Transverse colon (tissue), 4 donors: ENCODE data around the gene PDK2. TPM values are rescaled to one million over a fixed set of nuclear protein-coding genes. Genes with fewer than 3 reads are reported as not detected.

Experiments used
- DNase-seq: peaks from one replicate; pipeline ENCODE4 v3.0.0-alpha.2; 2019
- H3K27ac ChIP-seq, 4 donors: fragments of 200-600 bp; sonication (generic); 2 replicates each; pipeline ENCODE4 v1.5.1; 2016 to 2018; ENCODE audit warnings: inconsistent platforms in 4 of 4
- H3K27me3 ChIP-seq: fragments of 200-600 bp; sonication (generic); 2 replicates; pipeline ENCODE4 v1.5.1; 2017; ENCODE audit warnings: inconsistent platforms
- H3K36me3 ChIP-seq, 4 donors: fragments of 200-600 bp; sonication (generic); 2 replicates each; pipeline ENCODE4 v1.5.1; 2017 to 2019; ENCODE audit warnings: inconsistent platforms in 4 of 4
- H3K4me1 ChIP-seq, 4 donors: fragments of 200-600 bp; sonication (generic); 2 replicates each; pipeline ENCODE4 v1.5.1; 2017 to 2020; ENCODE audit warnings: inconsistent platforms in 4 of 4
- H3K4me3 ChIP-seq, 4 donors: fragments of 200-600 bp; sonication (generic); 1 replicate in 1 of 4; 2 replicates in 3 of 4; pipeline versions ENCODE4 v1.5.1 to v1.6.1; 2017 to 2019; ENCODE audit warnings: inconsistent platforms in 4 of 4
- H3K9me3 ChIP-seq, 2 donors: fragments of 200-600 bp; sonication (generic); 2 replicates each; pipeline ENCODE4 v1.5.1; 2017 to 2019; ENCODE audit warnings: inconsistent platforms in 2 of 2
- EP300 ChIP-seq: sonication (generic); formaldehyde crosslinking; IDR thresholded peaks from one replicate; pipeline ENCODE4 v1.6.1; 2017; ENCODE audit warnings: antibody characterized with exemption, low read depth
- POLR2A ChIP-seq: fragments of 450-650 bp; IDR thresholded peaks from one replicate; pipeline ENCODE4 v1.6.1; 2016; ENCODE audit warnings: antibody characterized with exemption, mild to moderate bottlenecking, moderate library complexity
- POLR2AphosphoS5 ChIP-seq, 3 donors: sonication (generic); formaldehyde crosslinking; IDR thresholded peaks; one replicate each; pipeline ENCODE4 v1.6.1; 2016; ENCODE audit warnings: antibody characterized with exemption in 3 of 3
- WGBS, 2 donors: methylation state at CpG; one replicate each; pipeline ENCODE4 v1.1.5; 2018; ENCODE audit warnings: low coverage in 1 of 2; 5-methylcytosine and 5-hydroxymethylcytosine counted together
- in situ Hi-C, 4 donors: fragments of 200-750 bp; cut with MboI; loops; one replicate each; pipeline versions ENCODE4 v1.15.0 to v1.15.1; 2017; ENCODE audit warnings: low sequenced_read_pairs in 3 of 4, low pct_ligation_motif_present in 1 of 4, low pct_unique_long_range_greater_than_20kb in 1 of 4
- intact Hi-C: fragments of 100-400 bp; cut with DNase I; formaldehyde crosslinking; loops from one replicate; pipeline ENCODE4 v1.15.1; 2023; ENCODE audit warnings: low total_unique reads
- total RNA-seq, 4 donors: library from RNA; depleted of rRNA; stranded (reverse); fragments of >200 nt; gene quantifications; one replicate each; pipeline ENCODE4 v1.1.0, GENCODE V29; 2016
- TF ChIP-seq, protein P1 (sequence below), 5 experiments: fragments of 200-600 bp in 3 of 5; fragments of 450-650 bp in 2 of 5; sonication (generic) in 3 of 5; IDR thresholded peaks; 1 replicate in 2 of 5; 2 replicates in 3 of 5; pipeline ENCODE4 v1.5.1; 2016 to 2017; ENCODE audit warnings: antibody characterized with exemption in 5 of 5, inconsistent platforms in 3 of 5, mild to moderate bottlenecking in 2 of 5, moderate library complexity in 1 of 5

Gene PDK2
- total RNA-seq, 4 donors from 2014 or later: 84.6 to 292 (median 136) TPM

DNA sequence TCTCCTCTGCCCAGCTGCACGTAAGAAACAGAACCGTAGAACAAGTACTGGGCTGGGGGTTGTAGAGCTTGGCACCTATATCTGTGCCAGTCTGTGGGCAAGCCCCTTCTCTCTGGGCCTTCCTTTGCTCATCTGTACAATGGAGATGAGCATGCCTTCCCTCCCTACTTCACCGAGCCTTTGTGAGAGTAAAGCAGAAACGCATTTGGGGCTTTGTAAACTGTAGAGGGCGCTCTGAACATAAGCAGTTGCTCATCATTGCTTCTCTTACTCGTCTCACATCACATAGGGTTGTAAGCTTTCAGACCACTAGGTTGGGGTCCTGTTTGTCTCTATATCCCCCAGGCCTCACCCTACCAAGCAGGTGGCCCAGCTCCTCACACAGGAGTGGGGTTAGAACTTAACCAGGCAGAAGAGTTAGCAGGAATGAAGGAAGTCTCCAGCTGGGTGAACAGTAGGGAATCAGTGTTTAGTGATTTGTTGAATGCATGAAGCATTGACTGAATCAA is 19.8 kb downstream of the PDK2 start:
- intact Hi-C loops: no loop called here

DNA sequence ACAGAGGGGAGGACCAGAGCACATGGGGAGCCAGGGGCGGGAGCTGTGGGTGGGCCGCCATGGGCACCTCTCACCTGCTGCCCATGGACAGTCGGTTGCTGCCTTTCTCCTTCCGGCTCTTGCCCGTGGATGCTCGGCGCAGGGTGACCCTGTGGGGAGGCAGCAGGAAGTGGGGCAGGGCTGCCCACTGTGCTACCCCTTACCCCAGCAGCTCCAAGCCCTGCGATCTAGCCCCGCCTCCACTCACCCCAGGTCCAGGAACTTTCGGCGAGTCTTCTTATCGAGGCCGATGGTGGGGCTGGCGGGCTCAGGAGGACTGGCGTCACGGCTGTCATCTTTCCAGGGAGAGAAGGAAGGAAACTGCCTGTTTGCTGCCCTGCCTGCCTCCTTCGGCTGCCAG is 20.6 kb downstream of the PDK2 start:
- Histone ChIP-seq H3K36me3 (no peaks in the 10 kb centered on the region), H3K27me3 (peaks cover 18% of the 10 kb centered on the region), H3K9me3 (no peaks in the 10 kb centered on the region), H3K4me3 (no peak overlapping the region), H3K27ac (no peak overlapping the region), H3K4me1 (peaks cover 16 to 44% (median 34%) of the 10 kb centered on the region in 4 donors)
- no peak for DNase-seq
- in situ Hi-C loops (no loop called here), intact Hi-C loops (no loop called here)
- TF ChIP-seq POLR2AphosphoS5 (IDR thresholded peaks at IDR 0.05): no peak
- TF ChIP-seq POLR2A: no peak
- TF ChIP-seq, protein P1, sequence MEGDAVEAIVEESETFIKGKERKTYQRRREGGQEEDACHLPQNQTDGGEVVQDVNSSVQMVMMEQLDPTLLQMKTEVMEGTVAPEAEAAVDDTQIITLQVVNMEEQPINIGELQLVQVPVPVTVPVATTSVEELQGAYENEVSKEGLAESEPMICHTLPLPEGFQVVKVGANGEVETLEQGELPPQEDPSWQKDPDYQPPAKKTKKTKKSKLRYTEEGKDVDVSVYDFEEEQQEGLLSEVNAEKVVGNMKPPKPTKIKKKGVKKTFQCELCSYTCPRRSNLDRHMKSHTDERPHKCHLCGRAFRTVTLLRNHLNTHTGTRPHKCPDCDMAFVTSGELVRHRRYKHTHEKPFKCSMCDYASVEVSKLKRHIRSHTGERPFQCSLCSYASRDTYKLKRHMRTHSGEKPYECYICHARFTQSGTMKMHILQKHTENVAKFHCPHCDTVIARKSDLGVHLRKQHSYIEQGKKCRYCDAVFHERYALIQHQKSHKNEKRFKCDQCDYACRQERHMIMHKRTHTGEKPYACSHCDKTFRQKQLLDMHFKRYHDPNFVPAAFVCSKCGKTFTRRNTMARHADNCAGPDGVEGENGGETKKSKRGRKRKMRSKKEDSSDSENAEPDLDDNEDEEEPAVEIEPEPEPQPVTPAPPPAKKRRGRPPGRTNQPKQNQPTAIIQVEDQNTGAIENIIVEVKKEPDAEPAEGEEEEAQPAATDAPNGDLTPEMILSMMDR (IDR thresholded peaks at IDR 0.05): no peak
- no peak for TF ChIP-seq EP300
- 69% methylated on average over 17 of the region's 17 CpGs; no CpG with 5 or more reads in 1 of the 2 donors for WGBS, 2 donors

More for the DNA sequence above, 19.8 kb downstream of the PDK2 start:
- H3K4me1 ChIP-seq: peaks cover 16 to 48% (median 34%) of the 10 kb centered on the region in 4 donors
- in situ Hi-C loops: no loop called here
- no peaks in the 10 kb centered on the region for H3K9me3 ChIP-seq
- 12% methylated on average over 6 of the region's 6 CpGs; no CpG with 5 or more reads in 1 of the 2 donors for WGBS, 2 donors
- no peak overlapping the region for H3K27ac ChIP-seq
- no peak for TF ChIP-seq POLR2A
- peak in 1 of 3 donors; percentile 8 for TF ChIP-seq POLR2AphosphoS5 (IDR thresholded peaks at IDR 0.05)
- no peak for TF ChIP-seq EP300
- TF ChIP-seq, protein P1 (IDR thresholded peaks at IDR 0.05): peak; percentile 36 to 61 (median 50)
- DNase-seq: peak; percentile 49
- H3K4me3 ChIP-seq: no peak overlapping the region
- H3K27me3 ChIP-seq: peaks cover 18% of the 10 kb centered on the region
- H3K36me3 ChIP-seq: no peaks in the 10 kb centered on the region

DNA sequence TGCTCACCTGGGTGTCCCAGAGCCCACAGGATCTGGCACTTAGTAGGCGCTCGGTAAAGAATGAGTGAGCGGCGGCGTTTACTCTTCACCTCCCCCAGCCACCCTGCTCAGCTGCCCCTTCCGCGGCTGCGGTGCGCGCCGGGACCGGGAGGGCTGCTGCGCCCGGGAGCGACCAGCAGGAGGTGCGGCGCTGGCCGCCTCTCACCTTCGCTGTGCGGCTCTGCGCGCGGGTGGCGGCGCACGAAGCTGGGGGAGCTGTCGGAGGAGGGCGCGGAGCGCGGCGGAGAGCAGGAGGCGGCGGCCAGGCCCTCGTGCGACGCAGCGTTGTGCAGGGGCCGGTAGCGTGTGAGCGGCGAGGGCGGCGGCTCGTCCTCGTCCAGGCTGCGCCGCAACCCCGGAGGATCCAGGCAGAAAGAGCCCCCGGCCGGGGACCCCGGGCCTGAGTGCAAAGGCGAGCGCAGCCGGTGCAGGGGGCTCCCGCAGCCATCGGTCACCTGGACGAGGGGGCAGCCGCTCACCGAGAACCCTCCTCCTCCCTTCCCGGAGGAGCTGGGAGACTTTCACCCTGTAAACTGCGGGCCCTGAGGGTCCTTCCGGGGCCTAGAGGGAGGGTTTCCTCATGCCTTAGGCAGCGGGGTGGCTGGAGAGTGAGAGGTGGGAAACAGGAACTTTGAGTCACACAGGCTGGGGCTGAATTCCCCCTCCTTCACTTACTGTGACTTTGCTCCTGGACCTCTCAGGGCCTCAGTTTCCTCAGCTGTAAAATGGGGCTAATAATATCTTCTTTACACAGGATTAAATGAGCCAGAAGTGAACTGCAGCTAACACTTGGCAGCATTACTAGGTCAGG is 22.3 kb downstream of the PDK2 start:
- TF ChIP-seq POLR2AphosphoS5 (IDR thresholded peaks at IDR 0.05): no peak
- TF ChIP-seq, protein P1 (IDR thresholded peaks at IDR 0.05): peak; percentile 54 to 78 (median 68)
- Histone ChIP-seq H3K36me3 (no peaks in the 10 kb centered on the region), H3K27ac (no peak overlapping the region), H3K9me3 (no peaks in the 10 kb centered on the region), H3K27me3 (peaks cover 18% of the 10 kb centered on the region), H3K4me1 (peaks cover 9 to 27% (median 19%) of the 10 kb centered on the region in 4 donors), H3K4me3 (peak overlapping the region in 2 of 4 donors; percentile 3 to 28)
- 14% methylated on average over 43 of the region's 64 CpGs; no CpG with 5 or more reads in 1 of the 2 donors for WGBS, 2 donors
- DNase-seq: peak; percentile 68
- in situ Hi-C loops (no loop called here), intact Hi-C loops (no loop called here)

DNA sequence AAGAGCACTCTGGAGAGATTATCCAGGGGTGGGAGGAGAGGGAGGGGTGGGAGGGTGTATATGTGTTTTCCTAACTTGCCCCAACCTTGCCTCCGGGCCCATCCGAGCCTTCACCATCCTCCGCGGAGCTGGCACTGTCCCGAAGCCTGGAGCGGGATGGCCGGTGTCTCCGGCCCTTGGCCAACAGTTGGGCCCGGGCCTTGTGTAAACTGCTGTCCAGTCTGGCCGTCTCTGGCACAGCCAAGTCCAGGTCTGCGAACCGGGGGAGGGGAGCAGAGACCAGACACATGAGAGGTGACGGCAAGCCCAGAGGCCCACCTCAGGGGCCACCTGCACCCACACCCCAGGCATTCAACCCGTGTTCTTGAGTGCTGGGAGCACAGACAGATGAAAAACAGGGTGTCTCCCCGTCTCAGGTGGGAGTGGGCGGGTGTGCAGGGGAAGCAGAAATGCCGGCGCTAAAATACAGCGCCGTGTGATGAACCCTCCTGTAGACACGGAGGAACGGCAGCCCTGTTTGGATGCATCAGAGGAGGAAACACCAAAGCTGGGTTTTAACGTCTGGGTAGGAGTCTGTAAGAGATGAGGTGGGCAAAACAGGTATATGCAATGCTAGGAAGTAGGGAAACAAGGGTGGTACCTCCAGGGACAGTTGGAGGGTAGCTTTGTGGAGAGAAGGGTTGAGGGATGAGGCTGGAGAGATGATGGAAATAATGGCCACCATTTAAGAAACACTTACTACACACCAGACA is 23.1 kb downstream of the PDK2 start:
- no peak for DNase-seq
- H3K4me1 ChIP-seq: peaks cover 3 to 20% (median 11%) of the 10 kb centered on the region in 4 donors
- in situ Hi-C loops (no loop called here), intact Hi-C loops (no loop called here)
- peaks cover 18% of the 10 kb centered on the region for H3K27me3 ChIP-seq
- 85 to 88% methylated on average over 8 to 22 of the region's 23 CpGs for WGBS, 2 donors
- no peaks in the 10 kb centered on the region for H3K36me3 ChIP-seq
- H3K9me3 ChIP-seq: no peaks in the 10 kb centered on the region
- TF ChIP-seq POLR2A: no peak
- no peak for TF ChIP-seq EP300
- no peak for TF ChIP-seq POLR2AphosphoS5 (IDR thresholded peaks at IDR 0.05)
- TF ChIP-seq, protein P1 (IDR thresholded peaks at IDR 0.05): no peak
- no peak overlapping the region for H3K27ac ChIP-seq
- no peak overlapping the region for H3K4me3 ChIP-seq
